ENCODE measurements around the gene CA6.
"Not testable (repeated sequence)": the region's sequence is repeated elsewhere in the genome, so short reads cannot be mapped to it uniquely, and the experiment has no call there.

DNA sequence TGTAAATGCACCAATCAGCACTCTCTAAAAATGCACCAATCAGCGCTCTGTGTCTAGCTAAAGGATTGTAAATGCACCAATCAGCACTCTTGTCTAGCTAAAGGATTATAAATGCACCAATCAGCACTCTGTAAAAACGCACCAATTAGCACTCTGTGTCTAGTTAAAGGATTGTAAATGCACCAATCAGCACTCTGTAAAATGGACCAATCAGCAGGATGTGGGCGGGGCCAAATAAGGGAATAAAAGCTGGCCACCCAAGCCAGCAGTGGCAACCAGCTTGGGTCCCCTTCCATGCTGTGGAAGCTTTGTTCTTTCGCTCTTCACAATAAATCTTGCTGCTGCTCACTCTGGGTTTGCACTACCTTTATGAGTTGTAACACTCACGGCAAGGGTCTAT is 47.2 kb upstream of the CA6 start:
- TF ChIP-seq, protein P1, sequence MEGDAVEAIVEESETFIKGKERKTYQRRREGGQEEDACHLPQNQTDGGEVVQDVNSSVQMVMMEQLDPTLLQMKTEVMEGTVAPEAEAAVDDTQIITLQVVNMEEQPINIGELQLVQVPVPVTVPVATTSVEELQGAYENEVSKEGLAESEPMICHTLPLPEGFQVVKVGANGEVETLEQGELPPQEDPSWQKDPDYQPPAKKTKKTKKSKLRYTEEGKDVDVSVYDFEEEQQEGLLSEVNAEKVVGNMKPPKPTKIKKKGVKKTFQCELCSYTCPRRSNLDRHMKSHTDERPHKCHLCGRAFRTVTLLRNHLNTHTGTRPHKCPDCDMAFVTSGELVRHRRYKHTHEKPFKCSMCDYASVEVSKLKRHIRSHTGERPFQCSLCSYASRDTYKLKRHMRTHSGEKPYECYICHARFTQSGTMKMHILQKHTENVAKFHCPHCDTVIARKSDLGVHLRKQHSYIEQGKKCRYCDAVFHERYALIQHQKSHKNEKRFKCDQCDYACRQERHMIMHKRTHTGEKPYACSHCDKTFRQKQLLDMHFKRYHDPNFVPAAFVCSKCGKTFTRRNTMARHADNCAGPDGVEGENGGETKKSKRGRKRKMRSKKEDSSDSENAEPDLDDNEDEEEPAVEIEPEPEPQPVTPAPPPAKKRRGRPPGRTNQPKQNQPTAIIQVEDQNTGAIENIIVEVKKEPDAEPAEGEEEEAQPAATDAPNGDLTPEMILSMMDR (conservative IDR thresholded peaks at IDR 0.05; ENCODE audit: low read length), result not testable (repeated sequence)
- TF ChIP-seq EZH2phosphoT487 (IDR thresholded peaks at IDR 0.05; ENCODE audit: borderline replicate concordance, low read depth, low read length), result not testable (repeated sequence)
